IPS-18a (cell line): ENCODE results near the gene OR2V2.

ENCODE experiments used
- H3K27ac ChIP-seq: one replicate; pipeline ENCODE4 v1.5.1; 2013; ENCODE audit warnings: low read length
- H3K27me3 ChIP-seq: one replicate; pipeline ENCODE4 v1.6.1; 2013; ENCODE audit warnings: mild to moderate bottlenecking, low read length; ENCODE audit not compliant: control insufficient read depth, insufficient read depth
- H3K36me3 ChIP-seq: one replicate; pipeline ENCODE4 v1.6.1; 2013; ENCODE audit warnings: low read depth, low read length; ENCODE audit not compliant: control insufficient read depth
- H3K4me1 ChIP-seq: one replicate; pipeline ENCODE4 v1.6.1; 2013; ENCODE audit warnings: low read depth, low read length; ENCODE audit not compliant: control insufficient read depth
- H3K4me3 ChIP-seq: one replicate; pipeline ENCODE4 v1.5.1; 2013; ENCODE audit warnings: low read length
- H3K9ac ChIP-seq: one replicate; pipeline ENCODE4 v1.6.1; 2013; ENCODE audit warnings: mild to moderate bottlenecking, low read length, moderate library complexity
- H3K9me3 ChIP-seq: one replicate; pipeline ENCODE4 v1.6.1; 2013; ENCODE audit warnings: low read depth, low read length; ENCODE audit not compliant: control insufficient read depth

The OR2V2 gene

GRCh38 chr5:181198905-181199519 lies 51.6 kb downstream of the OR2V2 start:
- no peak overlapping the region for H3K9ac ChIP-seq
- H3K4me3 ChIP-seq, result no peak overlapping the region
- peaks cover 49% of the 10 kb centered on the region for H3K27me3 ChIP-seq

GRCh38 chr5:181199881-181200638 lies 52.7 kb downstream of the OR2V2 start:
- Histone ChIP-seq H3K9me3 (no peaks in the 10 kb centered on the region), H3K36me3 (no peaks in the 10 kb centered on the region), H3K27ac (no peak overlapping the region), H3K4me3 (no peak overlapping the region), H3K9ac (no peak overlapping the region), H3K27me3 (peaks cover 59% of the 10 kb centered on the region), H3K4me1 (peaks cover 19% of the 10 kb centered on the region)

More at GRCh38 chr5:181198905-181199519, 51.6 kb downstream of the OR2V2 start:
- Histone ChIP-seq H3K36me3 (no peaks in the 10 kb centered on the region), H3K9me3 (no peaks in the 10 kb centered on the region), H3K27ac (no peak overlapping the region), H3K4me1 (peaks cover 19% of the 10 kb centered on the region)

- Histone ChIP-seq H3K9ac (no peak overlapping the region), H3K9me3 (no peaks in the 10 kb centered on the region), H3K27me3 (peaks cover 67% of the 10 kb centered on the region), H3K4me1 (peaks cover 19% of the 10 kb centered on the region), H3K27ac (no peak overlapping the region), H3K4me3 (no peak overlapping the region), H3K36me3 (no peaks in the 10 kb centered on the region)
Observed at GRCh38 chr5:181200816-181201215, 53.4 kb downstream of the OR2V2 start.

GRCh38 chr5:181203093-181203711 lies 55.8 kb downstream of the OR2V2 start:
- Histone ChIP-seq H3K27ac (no peak overlapping the region), H3K9me3 (no peaks in the 10 kb centered on the region), H3K4me1 (peaks cover 10% of the 10 kb centered on the region), H3K9ac (no peak overlapping the region), H3K36me3 (no peaks in the 10 kb centered on the region), H3K27me3 (peaks cover 75% of the 10 kb centered on the region), H3K4me3 (no peak overlapping the region)

- H3K36me3 ChIP-seq, result no peaks in the 10 kb centered on the region
- peak overlapping the region; percentile 89 for H3K4me3 ChIP-seq
- H3K9me3 ChIP-seq, result no peaks in the 10 kb centered on the region
- peaks cover 4% of the 10 kb centered on the region for H3K4me1 ChIP-seq
- H3K9ac ChIP-seq, result no peak overlapping the region
- peaks cover 75% of the 10 kb centered on the region for H3K27me3 ChIP-seq
- H3K27ac ChIP-seq, result no peak overlapping the region
Observed at GRCh38 chr5:181203777-181204112, 56.4 kb downstream of the OR2V2 start.

GRCh38 chr5:181204113-181204825 lies 56.9 kb downstream of the OR2V2 start:
- H3K4me3 ChIP-seq, result peak overlapping the region; percentile 89
- peaks cover 74% of the 10 kb centered on the region for H3K27me3 ChIP-seq
- H3K36me3 ChIP-seq, result no peaks in the 10 kb centered on the region
- no peak overlapping the region for H3K27ac ChIP-seq
- no peaks in the 10 kb centered on the region for H3K9me3 ChIP-seq
- H3K9ac ChIP-seq, result no peak overlapping the region
- peaks cover under 1% of the 10 kb centered on the region for H3K4me1 ChIP-seq

GRCh38 chr5:181204826-181205760 lies 57.7 kb downstream of the OR2V2 start, which contains the start of gene TRIM7:
TRIM7 (minus strand) TSS chr5:181205196; CDS start chr5:181205110, 86 bp downstream.
- Histone ChIP-seq H3K4me3 (peak within 1 kb of the TSS; percentile 89), H3K36me3 (no peaks in the 10 kb centered on the region), H3K9ac (no peak within 1 kb of the TSS), H3K27ac (no peak within 1 kb of the TSS), H3K4me1 (no peaks in the 10 kb centered on the region), H3K9me3 (no peaks in the 10 kb centered on the region), H3K27me3 (peaks cover 65% of the 10 kb centered on the region)

GRCh38 chr5:181205761-181206649 lies 58.6 kb downstream of the OR2V2 start:
- Histone ChIP-seq H3K9ac (no peak overlapping the region), H3K4me1 (no peaks in the 10 kb centered on the region), H3K36me3 (no peaks in the 10 kb centered on the region), H3K9me3 (no peaks in the 10 kb centered on the region), H3K4me3 (peak overlapping the region; percentile 89), H3K27me3 (peaks cover 56% of the 10 kb centered on the region), H3K27ac (no peak overlapping the region)

GRCh38 chr5:181207214-181207959 lies 60.0 kb downstream of the OR2V2 start:
- H3K27me3 ChIP-seq, result peaks cover 42% of the 10 kb centered on the region
- H3K9ac ChIP-seq, result peak overlapping the region; percentile 60
- H3K36me3 ChIP-seq, result no peaks in the 10 kb centered on the region
- no peak overlapping the region for H3K27ac ChIP-seq
- H3K4me3 ChIP-seq, result peak overlapping the region; percentile 89
- no peaks in the 10 kb centered on the region for H3K4me1 ChIP-seq
- H3K9me3 ChIP-seq, result no peaks in the 10 kb centered on the region

- no peaks in the 10 kb centered on the region for H3K36me3 ChIP-seq
- H3K4me1 ChIP-seq, result no peaks in the 10 kb centered on the region
- H3K4me3 ChIP-seq, result no peak overlapping the region
- H3K9me3 ChIP-seq, result no peaks in the 10 kb centered on the region
- no peak overlapping the region for H3K9ac ChIP-seq
- H3K27me3 ChIP-seq, result peaks cover 37% of the 10 kb centered on the region
- H3K27ac ChIP-seq, result no peak overlapping the region
Observed at GRCh38 chr5:181207960-181208253, 60.5 kb downstream of the OR2V2 start.
